Measurements from ENCODE around the gene RNF40.

- TF ChIP-seq CTCF (IDR thresholded peaks at IDR 0.05; ENCODE audit: insufficient read depth, low read depth, low read length) (no peak), EZH2 (IDR thresholded peaks at IDR 0.05; ENCODE audit: insufficient read depth, low read length) (no peak)
These were observed 25.0 kb downstream of the RNF40 start, which contains the start of gene ZNF629 for GRCh38 chr16:30786936-30787612.
